Activated CD4-positive, alpha-beta T cell treated with anti-CD3 and anti-CD28 coated beads, Interleukin-2, Interleukin-6, amounts not matched to agents 100 ng/mL and 50 ng/mL, durations not matched to agents 16 hours and 8 hours (primary cell): Measurements from ENCODE around the gene STAT5A.
"Not testable (repeated sequence)": the region's sequence is repeated elsewhere in the genome, so short reads cannot be mapped to it uniquely, and the experiment has no call there.

ENCODE experiments used
- DNase-seq: peaks from one replicate; pipeline ENCODE4 v3.0.0-alpha.2; 2020

The STAT5A gene

DNA sequence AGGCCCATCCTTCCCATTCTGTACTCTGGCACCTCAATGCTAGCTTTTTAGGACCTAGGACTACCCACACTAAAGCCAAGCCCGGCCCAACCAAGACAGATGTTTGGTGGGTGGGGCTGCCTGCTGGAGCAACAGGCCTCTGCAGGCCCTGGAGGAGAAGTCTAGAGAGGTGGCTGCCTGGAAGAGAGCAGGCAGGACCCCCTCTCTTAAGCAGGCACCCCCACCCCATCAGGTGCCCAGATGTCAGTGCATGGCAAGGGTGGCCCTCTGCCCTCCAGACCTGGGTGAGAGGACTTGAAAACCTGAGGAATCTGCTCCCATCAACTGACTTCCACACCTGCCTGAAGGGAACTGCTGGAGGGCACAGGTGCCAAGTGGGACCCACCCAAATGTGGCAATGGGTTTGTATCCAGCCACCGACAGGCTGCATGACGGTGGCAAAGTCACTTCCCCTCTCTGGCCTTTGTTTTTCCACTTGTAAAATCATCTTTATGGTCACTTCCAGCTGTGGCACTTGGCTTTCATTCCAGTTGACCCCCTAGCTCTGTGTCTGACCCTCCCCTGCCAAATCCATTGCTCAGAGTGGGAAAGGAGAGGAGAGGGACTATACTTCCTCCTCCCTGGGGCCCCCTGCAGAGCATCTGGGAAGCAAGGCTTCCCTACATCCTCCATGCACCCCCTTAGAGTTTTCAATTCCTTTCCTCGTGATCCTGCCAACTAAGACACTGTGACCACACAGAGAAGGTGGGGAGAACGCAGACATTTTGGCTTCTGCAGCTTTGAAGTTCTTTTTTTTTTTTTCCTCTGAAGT, 1.7 kb upstream of the STAT5A start:
- DNase-seq = no peak

DNA sequence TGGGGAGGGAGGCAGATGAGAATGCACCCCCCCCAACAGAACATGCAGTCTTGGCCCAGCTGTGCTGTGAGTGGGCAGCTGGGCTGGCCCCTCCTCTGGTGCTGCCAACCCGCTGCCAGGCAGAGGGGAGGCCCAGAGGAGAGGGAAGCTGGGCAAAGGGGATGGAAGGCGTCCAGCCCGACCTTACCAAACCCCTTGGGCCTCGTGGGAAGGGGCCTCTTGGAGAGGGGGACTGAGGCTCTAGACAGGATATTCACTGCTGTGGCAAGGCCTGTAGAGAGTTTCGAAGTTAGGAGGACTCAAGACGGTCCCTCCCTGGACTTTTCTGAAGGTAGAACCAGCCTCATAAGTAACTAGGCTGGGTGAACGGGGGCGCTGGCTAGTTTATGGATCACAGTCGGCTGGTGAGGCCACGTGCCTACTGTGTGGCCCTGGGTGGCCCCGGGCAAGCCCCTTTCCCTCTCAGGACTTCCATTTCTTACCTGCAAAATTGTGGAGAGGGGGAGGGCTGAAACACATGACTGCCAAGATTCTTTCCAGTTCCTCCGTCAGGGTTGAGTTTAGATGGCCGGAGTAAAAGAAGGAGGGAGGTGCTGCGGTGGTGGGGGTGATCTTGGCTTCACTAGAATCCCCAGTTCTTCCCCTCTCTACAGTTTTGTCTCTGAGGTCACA, 857 bp upstream of the STAT5A start:
- DNase-seq = peak; percentile 60

DNA sequence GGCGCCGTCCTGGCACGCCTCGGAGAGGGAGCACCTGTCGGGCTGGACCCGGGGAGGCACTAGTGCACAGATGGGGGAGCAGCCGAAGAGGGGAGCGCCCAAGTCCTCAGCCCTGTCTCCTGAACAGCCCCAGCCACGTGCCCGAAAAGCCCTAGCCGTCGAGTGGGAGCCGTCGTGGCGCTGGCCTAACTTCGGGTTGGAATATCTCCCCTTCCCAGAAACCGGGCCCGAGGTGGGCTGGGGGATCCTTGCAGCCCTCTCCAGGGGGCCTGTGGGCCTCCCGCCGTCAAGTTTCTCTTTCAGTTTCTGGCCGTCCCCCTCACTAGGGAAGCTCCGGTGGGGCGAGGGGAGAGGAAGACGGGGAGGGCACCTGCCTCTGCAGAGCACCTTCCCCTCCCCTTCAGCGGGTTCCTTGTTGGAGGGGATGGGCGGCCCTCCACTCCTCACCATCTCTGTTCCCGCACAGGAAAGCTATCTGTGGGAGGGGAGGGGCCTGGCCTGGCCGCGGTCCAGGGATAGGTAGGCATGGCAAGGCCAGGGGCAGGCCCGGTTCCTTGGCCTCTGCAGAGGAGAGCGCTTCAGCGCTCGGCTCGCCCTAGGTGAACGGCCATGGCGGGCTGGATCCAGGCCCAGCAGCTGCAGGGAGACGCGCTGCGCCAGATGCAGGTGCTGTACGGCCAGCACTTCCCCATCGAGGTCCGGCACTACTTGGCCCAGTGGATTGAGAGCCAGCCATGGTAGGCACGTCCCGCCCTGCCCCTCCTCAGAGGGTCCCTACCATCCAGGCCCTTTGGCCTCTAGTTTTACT, 709 bp downstream of the STAT5A start:
- peak; percentile 62 for DNase-seq

DNA sequence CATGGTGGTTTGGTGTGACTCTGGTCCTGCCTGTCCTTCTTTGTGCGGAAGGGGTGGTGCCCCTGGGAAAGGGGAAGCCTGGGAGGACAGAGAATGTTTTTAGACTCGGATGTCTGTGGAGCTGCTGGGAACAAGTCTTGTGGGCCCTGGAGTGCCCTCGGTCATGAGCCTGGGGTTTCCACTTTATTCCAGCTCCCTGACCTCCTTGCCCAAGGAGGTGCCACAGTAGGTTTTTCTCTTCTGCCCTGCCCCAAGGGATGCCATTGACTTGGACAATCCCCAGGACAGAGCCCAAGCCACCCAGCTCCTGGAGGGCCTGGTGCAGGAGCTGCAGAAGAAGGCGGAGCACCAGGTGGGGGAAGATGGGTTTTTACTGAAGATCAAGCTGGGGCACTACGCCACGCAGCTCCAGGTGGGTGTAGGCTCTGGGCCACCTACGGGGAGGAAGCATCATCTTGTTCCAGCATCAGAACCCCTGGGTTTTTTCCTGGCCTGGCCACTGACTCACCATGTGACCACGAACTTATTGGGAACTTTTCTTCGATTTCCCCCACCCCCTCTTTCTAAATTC, 1.4 kb downstream of the STAT5A start:
- no peak for DNase-seq

DNA sequence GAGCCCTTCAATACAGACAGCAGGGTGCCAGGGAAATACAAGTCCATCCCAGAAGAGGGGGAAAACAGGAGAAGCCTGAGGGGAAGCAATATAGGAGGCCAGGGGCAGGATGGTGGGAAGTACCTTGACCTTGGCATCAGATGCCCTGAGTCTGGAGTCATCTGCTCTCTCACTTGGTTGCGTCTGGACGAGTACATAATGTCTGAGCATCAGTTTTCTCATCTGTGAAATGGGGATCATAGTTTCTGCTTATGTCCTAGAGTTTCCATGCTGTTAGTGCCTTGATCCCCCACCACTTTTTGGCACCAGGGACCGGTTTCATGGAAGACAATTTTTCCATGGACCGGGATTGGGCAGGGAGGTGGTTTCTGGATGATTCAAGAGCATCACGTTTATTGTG, 2.3 kb downstream of the STAT5A start:
- no peak for DNase-seq

DNA sequence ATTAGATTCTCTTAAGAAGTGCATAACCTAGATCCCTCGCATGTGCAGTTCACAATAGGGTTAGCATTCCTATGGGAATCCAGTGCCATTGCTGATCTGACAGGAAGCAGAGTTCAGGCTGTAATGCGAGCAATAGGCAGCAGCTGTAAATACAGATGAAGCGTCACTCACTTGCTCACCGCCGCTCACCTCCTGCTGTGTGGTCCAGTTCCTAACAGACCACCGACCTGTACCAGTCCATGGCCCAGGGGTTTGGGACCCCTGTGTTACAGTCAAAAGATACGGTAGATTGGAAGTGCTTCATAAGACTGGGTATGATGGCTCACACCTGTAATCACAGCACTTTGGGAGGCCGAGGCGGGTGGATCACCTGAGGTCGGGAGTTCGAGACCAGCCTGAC, 2.8 kb downstream of the STAT5A start:
- no peak for DNase-seq

DNA sequence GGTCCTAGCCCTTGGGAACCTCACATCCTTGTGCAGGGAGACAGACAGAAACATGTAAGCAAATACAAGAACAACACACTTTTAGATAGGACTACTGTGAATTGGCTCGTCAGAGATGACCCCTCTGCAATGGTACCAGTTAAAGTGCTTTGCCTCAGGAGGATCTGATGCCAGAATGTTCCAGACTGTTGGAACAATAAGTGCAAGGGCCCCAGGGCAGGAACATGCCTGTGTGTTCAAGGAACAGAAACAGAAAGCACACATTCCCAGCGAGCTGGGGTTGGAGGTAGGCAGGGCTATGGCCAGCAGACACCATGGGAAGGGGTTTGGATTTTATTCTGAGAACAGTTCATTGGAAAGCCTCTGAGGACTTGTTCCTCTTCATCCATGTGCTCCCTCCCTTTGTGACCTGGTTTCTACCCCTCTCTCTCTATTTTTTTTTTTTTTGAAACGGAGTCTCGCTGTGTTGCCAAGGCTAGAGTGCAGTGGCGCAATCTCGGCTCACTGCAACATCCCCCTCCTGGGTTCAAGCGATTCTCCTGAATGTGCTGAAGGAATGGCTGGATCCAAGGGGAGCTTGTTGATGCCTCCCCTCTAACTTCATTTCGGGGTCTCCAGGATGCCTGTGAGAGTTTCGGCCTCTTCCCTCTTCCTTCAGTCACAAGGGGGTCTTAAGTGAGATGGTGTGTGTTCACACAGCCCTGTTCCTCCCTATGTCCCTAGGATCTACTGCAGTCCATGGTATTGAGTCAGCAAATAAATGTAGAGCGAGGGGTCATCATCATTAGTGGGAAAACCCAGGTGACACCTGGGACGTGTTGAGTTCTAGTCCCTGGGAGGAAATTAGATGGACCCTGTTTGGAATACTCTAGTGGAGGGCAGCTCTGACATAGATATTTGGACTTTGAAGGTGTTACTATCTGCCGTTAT, 6.4 kb downstream of the STAT5A start:
- DNase-seq = no peak

DNA sequence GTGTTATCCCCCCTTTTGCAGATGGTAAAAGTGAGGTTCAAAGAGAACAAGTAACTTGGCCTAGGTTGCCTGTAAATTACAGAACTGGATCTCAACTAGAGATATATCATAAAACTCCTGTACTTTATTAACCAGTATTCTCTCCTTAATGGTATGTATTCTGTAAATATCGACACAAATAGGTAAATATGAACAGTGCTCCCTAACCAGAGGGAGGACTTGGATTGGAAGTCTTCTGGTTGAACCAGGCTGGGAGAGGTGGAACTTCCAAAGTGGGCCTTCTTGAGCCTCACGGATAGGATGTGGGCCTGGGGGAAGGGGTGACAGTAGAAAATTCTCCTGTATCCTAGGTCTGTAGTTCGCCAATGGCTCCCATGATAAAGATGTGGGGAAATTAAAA, 7.7 kb downstream of the STAT5A start:
- no peak for DNase-seq

DNA sequence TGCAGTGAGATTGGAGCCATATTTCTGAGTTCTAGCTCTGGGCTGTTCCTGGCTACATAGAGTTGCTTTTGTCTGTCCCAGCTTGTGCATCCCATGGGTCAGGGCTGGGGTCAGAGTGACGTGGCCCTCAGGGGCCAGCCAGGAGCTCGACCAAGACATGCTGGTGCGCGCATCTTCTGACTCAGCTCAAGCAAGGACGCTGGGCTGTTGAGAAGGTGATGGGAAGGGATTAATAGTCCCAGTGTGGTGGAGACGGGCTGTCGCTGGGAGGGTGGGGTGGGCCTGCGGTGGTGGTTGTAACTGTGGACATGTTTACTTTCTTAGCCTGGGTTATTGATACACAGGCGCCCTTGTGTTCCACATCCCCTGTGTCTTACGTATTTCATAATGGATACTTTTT, 9.5 kb downstream of the STAT5A start:
- DNase-seq = not testable (repeated sequence)

DNA sequence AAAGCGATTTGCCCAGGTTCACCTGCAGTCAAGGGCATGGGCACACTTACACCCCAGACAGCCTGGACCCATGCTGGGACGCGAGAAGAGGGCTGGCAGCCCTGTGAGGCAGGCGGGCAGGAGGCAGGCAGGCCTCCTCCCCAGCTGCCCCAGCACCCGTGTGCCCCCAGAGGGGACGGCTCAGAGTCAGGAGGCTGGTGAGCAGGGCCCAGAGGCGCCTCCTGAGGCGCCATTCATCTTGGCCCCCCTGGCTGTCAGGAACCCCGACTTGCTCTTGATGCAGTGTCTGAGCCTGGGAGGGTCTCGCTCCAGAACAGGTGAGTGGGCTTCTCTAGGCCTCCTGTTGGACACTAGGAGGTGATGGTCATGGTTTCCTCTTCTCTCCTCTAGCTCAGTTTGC, 11.1 kb downstream of the STAT5A start:
- DNase-seq = not testable (repeated sequence)

DNA sequence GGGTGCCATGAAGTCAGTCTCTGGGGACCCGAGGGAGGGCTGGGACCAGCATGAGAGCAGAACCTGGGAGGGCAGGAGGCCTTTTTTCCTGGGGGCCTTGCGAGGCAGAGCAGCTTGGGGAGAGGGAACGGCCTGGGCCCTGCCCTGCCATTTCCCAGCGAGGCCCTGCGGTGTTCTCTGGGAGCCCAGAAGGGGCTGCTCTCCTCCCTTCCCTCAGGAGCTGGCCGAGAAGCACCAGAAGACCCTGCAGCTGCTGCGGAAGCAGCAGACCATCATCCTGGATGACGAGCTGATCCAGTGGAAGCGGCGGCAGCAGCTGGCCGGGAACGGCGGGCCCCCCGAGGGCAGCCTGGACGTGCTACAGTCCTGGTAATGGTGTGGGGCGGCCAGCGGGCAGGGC, 11.6 kb downstream of the STAT5A start:
- DNase-seq = not testable (repeated sequence)

DNA sequence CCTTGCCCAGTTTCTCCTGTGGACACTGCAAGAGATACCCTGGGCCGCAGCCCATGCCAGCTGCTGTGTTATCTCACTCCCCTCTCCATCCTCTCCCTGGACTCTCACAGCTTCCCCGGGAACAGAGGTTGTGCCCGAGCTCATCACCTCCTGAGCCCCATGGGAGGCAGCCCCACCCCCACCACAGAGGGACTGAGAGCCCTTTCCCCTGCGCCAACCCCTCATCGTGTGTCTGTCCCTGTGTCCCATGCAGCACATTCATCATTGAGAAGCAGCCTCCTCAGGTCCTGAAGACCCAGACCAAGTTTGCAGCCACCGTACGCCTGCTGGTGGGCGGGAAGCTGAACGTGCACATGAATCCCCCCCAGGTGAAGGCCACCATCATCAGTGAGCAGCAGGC, 12.7 kb downstream of the STAT5A start:
- DNase-seq = no peak

DNA sequence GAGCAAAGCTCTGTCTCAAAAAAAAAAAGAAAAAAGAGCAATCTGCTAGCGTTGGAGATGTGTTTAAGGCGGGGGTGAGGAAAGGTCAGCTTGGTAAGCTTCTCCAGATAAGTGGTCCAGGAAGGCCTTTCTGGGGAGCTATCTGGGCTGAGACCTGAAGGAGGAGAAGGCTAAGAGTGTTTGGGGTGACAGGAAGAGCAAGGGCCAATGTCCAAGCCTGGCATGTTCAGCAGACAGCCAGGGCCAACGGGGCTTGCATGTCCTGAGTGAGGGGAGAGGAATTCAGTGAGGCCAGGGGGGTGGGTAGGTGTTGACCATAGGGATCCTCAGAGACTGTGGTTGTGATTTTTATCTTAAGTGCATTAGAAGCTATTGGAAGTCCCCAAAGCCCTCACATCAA, 15.4 kb downstream of the STAT5A start:
- no peak for DNase-seq

DNA sequence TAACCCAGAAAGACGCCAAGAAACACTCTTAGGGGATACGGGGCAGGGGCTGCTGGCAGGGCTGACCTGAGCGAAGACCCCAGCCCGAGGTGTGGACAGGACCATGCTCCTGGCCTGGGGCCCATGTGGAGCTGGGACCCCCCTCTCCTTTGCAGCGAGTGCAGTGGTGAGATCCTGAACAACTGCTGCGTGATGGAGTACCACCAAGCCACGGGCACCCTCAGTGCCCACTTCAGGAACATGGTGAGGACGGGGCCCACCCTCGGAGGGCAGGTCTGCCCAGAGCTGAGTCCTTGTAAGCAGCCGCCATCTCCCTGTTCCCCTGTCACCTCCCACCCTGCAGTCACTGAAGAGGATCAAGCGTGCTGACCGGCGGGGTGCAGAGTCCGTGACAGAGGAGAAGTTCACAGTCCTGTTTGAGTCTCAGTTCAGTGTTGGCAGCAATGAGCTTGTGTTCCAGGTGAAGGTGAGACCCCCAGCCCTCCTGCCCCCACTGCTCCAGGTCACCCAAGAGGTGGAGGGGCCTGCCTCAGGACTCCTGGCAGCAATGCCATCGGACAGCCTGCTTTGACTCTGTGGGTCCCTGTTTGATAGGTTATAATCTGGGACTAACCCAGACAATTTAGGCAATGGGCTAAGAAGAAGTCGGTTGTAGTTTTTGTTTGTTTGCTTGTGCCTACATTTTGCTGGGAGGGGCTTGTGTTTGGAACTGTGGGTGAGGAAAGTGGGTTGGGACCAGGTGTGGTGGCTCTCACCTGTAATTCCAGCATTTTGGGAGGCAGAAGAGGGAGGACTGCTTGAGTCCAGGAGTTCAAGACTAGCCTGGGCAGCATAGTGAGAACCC, 16.1 kb downstream of the STAT5A start:
- no peak for DNase-seq

DNA sequence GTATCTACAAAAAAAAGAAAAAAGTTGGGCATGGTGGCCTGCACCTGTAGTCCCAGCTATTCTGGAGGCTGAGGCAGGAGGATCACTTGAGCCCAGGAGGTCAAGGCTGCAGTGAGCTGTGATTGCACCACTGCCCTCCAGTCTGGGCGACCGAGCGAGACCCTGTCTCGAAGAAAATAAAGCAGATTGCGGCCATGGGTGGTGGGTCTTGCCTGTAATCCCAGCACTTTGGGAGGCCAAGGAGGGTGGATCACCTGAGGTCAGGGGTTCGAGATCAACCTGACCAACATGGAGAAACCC, 16.7 kb downstream of the STAT5A start:
- DNase-seq = not testable (repeated sequence)

DNA sequence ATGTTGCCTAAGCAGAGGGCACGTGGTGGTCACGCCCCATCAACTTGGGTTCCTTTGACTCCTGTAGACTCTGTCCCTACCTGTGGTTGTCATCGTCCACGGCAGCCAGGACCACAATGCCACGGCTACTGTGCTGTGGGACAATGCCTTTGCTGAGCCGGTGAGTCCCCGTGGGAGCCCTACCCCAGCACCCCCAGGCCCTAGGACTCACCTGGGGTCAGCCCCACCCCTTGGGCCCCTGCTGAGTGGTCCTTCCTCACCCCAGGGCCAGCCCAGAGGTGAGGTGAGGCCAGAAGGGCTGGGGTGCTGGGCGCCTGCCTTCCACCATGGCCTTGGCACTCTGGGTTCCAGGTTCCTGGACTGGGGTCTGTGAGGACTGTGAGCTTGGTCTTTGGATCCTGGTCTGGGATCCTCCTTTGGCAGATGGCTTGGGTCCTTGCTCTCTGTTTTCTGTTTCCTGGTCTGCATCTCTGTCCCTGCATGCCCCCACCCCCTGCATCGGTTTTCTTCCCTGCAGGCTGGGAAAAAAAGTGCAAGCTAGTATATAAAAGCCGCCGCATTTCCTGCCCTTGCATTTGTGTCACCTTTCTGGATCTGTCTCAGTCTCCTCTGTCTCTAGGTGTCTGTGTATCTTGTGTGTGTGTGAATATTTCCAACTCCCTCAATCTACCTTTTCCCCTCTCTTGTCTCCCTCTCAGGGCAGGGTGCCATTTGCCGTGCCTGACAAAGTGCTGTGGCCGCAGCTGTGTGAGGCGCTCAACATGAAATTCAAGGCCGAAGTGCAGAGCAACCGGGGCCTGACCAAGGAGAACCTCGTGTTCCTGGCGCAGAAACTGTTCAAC, 17.5 kb downstream of the STAT5A start:
- no peak for DNase-seq

DNA sequence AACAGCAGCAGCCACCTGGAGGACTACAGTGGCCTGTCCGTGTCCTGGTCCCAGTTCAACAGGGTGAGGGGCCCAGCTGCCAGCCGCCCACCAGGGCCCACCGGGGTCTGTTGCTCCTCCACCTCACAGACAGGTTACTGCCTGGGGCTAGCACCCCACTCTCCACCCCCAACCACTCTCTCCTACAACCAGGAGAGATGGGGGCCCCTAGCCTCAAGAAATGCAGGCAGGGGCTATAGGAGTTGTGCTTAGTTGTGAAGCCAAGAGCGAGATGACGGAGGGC, 18.0 kb downstream of the STAT5A start:
- no peak for DNase-seq

DNA sequence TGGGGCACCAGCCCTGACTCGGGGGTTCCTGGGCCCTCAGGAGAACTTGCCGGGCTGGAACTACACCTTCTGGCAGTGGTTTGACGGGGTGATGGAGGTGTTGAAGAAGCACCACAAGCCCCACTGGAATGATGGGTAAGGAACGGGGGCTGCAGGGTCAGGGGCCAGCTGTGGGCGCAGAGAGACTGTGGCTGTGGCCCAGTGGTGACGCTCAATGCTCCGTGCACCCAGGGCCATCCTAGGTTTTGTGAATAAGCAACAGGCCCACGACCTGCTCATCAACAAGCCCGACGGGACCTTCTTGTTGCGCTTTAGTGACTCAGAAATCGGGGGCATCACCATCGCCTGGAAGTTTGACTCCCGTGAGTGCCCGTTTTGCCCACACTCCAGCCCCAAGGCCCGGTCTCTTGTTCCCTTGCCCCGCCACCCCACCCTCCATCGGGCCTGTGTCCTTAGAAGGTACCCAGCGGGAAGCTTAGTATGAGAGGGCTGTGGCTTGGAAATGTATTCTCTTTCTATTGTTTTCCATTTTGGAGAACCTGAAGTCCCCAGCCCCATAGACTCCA, 19.1 kb downstream of the STAT5A start:
- no peak for DNase-seq

DNA sequence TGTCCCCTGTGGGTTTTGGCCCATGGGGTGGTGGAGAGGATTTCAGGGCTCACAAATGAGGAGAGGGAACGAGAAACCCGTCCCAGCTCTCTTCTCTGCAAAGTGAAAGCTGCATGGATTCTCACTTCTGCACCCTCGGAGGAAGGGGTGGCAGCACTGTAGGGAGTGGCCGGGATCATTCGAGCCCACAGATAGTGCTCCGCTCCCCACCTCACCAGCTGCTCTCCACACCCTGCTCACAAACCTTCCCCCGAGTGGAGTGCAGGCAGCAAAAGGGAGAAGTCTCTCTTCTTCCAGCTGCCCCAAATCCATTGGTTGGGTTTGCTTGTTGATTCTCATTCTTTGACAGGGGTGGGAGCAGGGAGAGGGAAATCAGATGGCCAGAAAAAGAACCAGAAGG, 20.1 kb downstream of the STAT5A start:
- DNase-seq = no peak

DNA sequence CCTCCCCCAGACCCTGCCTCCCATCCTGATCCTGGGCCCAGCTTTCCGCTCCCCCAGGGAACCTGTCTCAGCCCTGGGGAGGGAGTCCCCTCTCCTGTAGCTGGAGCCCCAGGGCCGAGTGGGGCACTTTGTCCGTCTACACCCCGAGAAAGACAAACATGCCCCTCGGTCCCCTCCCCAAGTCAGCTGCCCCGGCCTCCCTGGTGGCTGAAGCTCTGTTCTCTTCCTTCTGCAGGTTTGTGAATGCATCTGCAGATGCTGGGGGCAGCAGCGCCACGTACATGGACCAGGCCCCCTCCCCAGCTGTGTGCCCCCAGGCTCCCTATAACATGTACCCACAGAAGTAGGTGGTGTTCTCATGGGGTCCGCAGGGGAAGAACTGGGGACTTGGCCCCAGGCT, 20.8 kb downstream of the STAT5A start:
- no peak for DNase-seq
